ENCODE results near the gene GPR63.

The GPR63 gene

GRCh38 chr6:96760153-96760687 lies 77.1 kb downstream of the GPR63 start:
- DNase-seq (ENCODE audit: low read depth, low spot score) = no peak

DNA sequence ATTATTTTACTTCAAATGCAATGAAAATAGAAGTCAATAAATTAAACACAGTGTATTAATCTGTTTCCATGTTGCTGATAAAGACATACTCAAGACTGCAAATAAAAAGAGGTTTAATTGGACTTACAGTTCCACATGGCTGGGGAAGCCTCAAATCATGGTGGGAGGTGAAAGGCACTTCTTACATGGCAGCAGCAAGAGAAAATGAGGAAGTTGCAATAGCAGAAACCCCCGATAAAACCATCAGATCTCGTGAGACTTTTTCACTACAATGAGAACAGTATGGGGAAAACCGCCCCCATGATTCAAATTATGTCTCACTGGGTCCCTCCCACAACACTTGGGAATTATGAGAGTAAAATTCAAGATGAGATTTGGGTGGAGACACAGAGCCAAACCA lies 82.2 kb downstream of the GPR63 start:
- no peak for DNase-seq (ENCODE audit: low read depth, low spot score)

DNA sequence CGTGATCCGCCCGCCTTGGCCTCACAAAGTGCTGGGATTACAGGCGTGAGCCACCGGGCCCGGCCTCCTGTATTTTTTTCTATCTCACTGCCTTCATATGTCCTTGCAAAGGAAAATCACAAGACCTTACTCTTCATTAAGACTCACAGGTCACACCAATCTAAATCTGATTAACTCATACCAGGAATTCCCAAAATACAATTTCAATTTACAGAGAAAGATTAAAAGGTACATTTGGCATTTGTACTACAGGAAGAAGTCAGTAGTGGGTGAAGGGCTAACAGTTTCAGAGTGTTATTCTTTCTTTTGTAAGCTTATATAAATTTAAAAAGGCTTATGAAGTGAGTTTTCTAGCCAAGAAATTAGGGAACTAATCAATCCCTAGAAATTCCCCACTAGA lies 87.4 kb downstream of the GPR63 start:
- no peak for DNase-seq (ENCODE audit: low read depth, low spot score)

Measured in brain pericyte (primary cell).